GM23248 (cell line): ENCODE results near the gene CNTLN.

Experiments
- EZH2 ChIP-seq: fragments of 200-600 bp; sonication (generic); IDR thresholded peaks from 2 replicates; pipeline ENCODE4 v1.6.1; 2018; ENCODE audit warnings: antibody characterized with exemption, mild to moderate bottlenecking; ENCODE audit not compliant: insufficient read depth, poor library complexity, severe bottlenecking
- EZH2phosphoT487 ChIP-seq: fragments of 200-600 bp; sonication (generic); IDR thresholded peaks from 2 replicates; pipeline ENCODE4 v1.6.1; 2018; ENCODE audit warnings: antibody characterized with exemption, moderate library complexity, mild to moderate bottlenecking, low read depth; ENCODE audit not compliant: insufficient read depth

DNA sequence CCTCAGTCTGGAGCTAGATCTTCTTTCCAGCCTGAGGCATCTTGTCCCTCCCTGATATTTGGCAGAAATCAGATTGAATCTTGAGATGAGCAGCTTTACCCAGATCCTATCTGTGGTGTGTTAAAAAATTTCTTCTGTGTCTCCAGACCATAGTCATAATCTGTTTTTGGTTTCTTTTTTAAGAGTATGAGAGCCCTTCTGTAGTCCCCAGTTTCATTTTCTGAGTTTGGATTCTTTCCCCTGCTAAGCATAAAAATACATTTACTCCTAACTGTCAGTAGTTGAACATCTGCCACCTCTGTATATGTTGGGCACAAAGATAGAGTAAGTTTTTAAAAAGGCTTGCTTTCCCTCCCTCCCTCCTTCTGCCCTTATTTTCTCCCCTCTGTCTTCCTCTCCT, 137.7 kb downstream of the CNTLN start:
- no peak for TF ChIP-seq EZH2
- TF ChIP-seq EZH2phosphoT487: no peak
